ENCODE data around the gene NIP7.

Gene NIP7

GRCh38 chr16:69318177-69318910, 21.2 kb upstream of the NIP7 start:
- no peaks in the 10 kb centered on the region for H3K4me1 ChIP-seq (ENCODE audit: insufficient read depth, low read length, severe bottlenecking)
- H3K79me2 ChIP-seq (ENCODE audit: insufficient read depth, low read length): no peaks in the 10 kb centered on the region
- no peak overlapping the region for H3K4me3 ChIP-seq (ENCODE audit: low read depth, low read length, poor library complexity, severe bottlenecking)
- H3K36me3 ChIP-seq (ENCODE audit: insufficient read depth, low read length): peaks cover 90% of the 10 kb centered on the region
- no peak overlapping the region for H2AFZ ChIP-seq (ENCODE audit: low read length)
- H4K20me1 ChIP-seq (ENCODE audit: insufficient read depth, low read length): no peaks in the 10 kb centered on the region
- H3K4me2 ChIP-seq (ENCODE audit: low read length): no peak overlapping the region
- H3K27me3 ChIP-seq (ENCODE audit: insufficient read depth, low read length): no peaks in the 10 kb centered on the region
- H3K27ac ChIP-seq (ENCODE audit: low read depth, low read length, poor library complexity, severe bottlenecking): no peak overlapping the region
- TF ChIP-seq EZH2 (IDR thresholded peaks at IDR 0.05; ENCODE audit: borderline replicate concordance, low read length) (no peak), CTCF (IDR thresholded peaks at IDR 0.05; ENCODE audit: low read length) (no peak)
- H3K9me3 ChIP-seq (ENCODE audit: low read length): no peaks in the 10 kb centered on the region
- no peaks in the 10 kb centered on the region for H3F3A ChIP-seq (ENCODE audit: insufficient read depth, low read length)
- no peak overlapping the region for H3K9ac ChIP-seq (ENCODE audit: low read length)
- no peaks in the 10 kb centered on the region for H3K9me2 ChIP-seq (ENCODE audit: low read depth, low read length)

- Histone ChIP-seq H3K27me3 (ENCODE audit: insufficient read depth, low read length) (no peaks in the 10 kb centered on the region), H4K20me1 (ENCODE audit: insufficient read depth, low read length) (no peaks in the 10 kb centered on the region), H3K36me3 (ENCODE audit: insufficient read depth, low read length) (peaks cover 90% of the 10 kb centered on the region), H3K9me3 (ENCODE audit: low read length) (no peaks in the 10 kb centered on the region), H3K27ac (ENCODE audit: low read depth, low read length, poor library complexity, severe bottlenecking) (no peak overlapping the region), H3K9me2 (ENCODE audit: low read depth, low read length) (no peaks in the 10 kb centered on the region), H3K4me3 (ENCODE audit: low read depth, low read length, poor library complexity, severe bottlenecking) (no peak overlapping the region), H3K9ac (ENCODE audit: low read length) (no peak overlapping the region), H3K79me2 (ENCODE audit: insufficient read depth, low read length) (no peaks in the 10 kb centered on the region), H3K4me1 (ENCODE audit: insufficient read depth, low read length, severe bottlenecking) (no peaks in the 10 kb centered on the region), H3K4me2 (ENCODE audit: low read length) (no peak overlapping the region), H2AFZ (ENCODE audit: low read length) (no peak overlapping the region), H3F3A (ENCODE audit: insufficient read depth, low read length) (no peaks in the 10 kb centered on the region)
- no peak for TF ChIP-seq EZH2 (IDR thresholded peaks at IDR 0.05; ENCODE audit: borderline replicate concordance, low read length)
- TF ChIP-seq CTCF (IDR thresholded peaks at IDR 0.05; ENCODE audit: low read length): no peak
Observed at GRCh38 chr16:69318911-69319289, 20.7 kb upstream of the NIP7 start.

- TF ChIP-seq CTCF (IDR thresholded peaks at IDR 0.05; ENCODE audit: low read length) (no peak), EZH2 (IDR thresholded peaks at IDR 0.05; ENCODE audit: borderline replicate concordance, low read length) (no peak)
- Histone ChIP-seq H2AFZ (ENCODE audit: low read length) (no peak overlapping the region), H3K9me3 (ENCODE audit: low read length) (no peaks in the 10 kb centered on the region), H3K9me2 (ENCODE audit: low read depth, low read length) (no peaks in the 10 kb centered on the region), H3F3A (ENCODE audit: insufficient read depth, low read length) (no peaks in the 10 kb centered on the region), H3K27ac (ENCODE audit: low read depth, low read length, poor library complexity, severe bottlenecking) (no peak overlapping the region), H3K4me2 (ENCODE audit: low read length) (no peak overlapping the region), H3K36me3 (ENCODE audit: insufficient read depth, low read length) (peaks cover 91% of the 10 kb centered on the region), H3K4me1 (ENCODE audit: insufficient read depth, low read length, severe bottlenecking) (no peaks in the 10 kb centered on the region), H3K9ac (ENCODE audit: low read length) (no peak overlapping the region), H3K27me3 (ENCODE audit: insufficient read depth, low read length) (no peaks in the 10 kb centered on the region), H3K79me2 (ENCODE audit: insufficient read depth, low read length) (no peaks in the 10 kb centered on the region), H3K4me3 (ENCODE audit: low read depth, low read length, poor library complexity, severe bottlenecking) (no peak overlapping the region), H4K20me1 (ENCODE audit: insufficient read depth, low read length) (no peaks in the 10 kb centered on the region)
Observed at GRCh38 chr16:69319381-69319780, 20.2 kb upstream of the NIP7 start.
